ENCODE measurements around the gene MAPRE3.
"Not testable (repeated sequence)": the region's sequence is repeated elsewhere in the genome, so short reads cannot be mapped to it uniquely, and the experiment has no call there.

The MAPRE3 gene

DNA sequence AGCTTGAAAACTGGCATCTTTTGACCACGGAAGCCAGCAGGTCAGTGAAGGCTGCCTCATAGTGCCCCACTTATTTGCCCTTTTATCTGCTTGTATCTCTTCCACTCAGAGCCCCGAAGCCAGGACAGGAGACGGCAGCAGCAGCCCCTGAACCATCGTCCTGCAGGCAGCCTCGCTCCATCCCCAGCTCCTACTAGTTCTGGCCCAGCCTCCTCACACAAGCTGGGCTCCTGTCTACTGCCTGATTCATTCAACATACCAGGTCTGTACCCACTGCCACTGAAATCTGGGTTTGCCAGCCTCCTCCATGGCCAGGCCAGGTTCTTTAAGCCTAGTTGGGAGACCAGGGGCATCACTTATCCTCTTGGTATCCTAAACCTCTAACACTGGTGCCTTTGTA is 96.9 kb downstream of the MAPRE3 start:
- FAIRE-seq: no peak
- no peak for DNase-seq (ENCODE audit: low spot score)

DNA sequence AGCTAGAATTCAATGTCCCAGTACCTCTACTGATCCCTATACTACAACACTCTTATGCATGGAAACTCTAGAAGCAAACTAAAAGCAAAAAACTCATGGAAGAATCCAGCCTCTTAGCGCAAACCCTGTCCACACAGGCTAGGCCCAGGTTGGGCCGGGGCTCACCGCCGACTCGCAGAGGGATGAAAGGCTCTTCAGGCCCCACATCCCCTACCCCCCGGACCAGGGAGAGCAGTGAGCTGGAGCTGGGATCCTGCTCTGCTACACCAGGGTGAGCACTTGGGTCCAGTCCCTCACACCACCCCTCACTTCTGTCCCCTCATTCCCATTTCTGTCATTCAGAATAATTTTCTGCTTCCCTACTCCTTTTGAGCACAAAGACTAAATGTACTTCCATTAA is 99.0 kb downstream of the MAPRE3 start:
- DNase-seq (ENCODE audit: low spot score) (no peak), FAIRE-seq (no peak)

- no peak for FAIRE-seq
- no peak for DNase-seq (ENCODE audit: low spot score)
Measured at GRCh38 chr2:27069961-27070618, 99.7 kb downstream of the MAPRE3 start.

DNA sequence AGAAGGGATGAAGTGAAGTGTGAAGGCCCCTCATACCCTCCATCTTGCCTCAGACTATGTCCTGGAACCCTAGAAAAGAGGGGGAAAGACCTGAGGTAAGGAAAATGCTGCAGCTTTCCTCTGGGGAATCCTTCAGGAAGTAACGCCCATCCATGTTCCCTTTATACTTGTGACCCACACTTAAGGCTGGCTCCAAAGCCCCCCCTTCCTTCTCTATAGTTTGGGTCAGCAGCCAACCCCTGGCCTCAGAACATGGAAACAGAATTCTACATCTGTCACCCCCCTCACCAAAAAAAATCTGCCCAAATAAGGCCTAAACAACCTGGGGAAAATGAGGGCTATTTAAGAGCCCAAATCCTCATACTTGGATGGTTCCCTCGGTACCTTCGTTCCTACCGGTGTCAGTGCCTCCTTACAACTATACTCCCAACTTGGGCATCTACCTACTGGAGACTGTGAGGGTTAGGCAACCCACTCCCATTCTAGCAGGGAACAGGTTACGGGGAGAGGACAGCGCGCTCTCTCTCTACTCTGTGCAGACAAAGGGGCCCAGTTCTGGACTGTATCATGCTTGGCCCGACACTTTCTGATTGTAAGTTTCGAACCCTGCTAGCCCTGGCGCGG is 100.3 kb downstream of the MAPRE3 start:
- DNase-seq (ENCODE audit: low spot score) (no peak), FAIRE-seq (no peak)

DNA sequence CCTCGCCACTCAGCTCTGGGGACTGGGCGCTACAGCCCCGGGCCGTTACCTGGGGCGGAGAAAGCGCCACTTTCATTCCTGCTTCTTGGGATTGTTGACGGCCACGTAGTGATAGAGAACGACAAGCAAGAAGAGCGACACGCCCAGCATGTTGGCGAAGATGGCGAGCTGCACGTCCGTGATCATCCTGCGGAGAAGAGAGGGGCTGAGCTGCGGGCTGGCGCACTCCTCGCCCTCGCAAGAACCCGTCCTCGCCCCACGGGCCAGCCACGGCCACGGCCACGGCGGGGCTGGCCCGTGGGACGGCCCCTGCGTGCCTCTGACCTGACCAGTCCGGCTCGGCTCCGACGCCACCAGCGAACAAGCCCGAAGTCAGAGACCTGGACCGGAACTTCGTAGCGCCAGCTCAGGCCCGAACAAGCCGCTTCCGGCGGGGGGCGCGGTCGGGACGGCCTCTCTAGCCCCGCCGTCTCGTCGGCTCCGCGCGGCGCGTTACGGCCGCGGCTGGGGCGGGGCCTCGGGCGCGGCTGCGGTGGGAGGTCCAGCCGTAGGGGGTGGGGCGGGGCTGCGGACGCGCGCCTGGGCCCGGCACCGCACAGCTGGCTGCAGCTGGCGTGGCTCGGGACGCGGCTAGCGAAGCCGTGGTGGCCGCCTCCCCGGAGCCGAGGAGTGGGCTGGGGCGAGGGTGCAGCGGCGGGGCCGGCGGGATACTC is 101.0 kb downstream of the MAPRE3 start, which contains the start of gene OST4:
Gene OST4 (minus strand): TSS at position 378 of the 713 bp plus-strand sequence.
- DNase-seq (ENCODE audit: low spot score) (peak; percentile 99), FAIRE-seq (peak; percentile 86)

DNA sequence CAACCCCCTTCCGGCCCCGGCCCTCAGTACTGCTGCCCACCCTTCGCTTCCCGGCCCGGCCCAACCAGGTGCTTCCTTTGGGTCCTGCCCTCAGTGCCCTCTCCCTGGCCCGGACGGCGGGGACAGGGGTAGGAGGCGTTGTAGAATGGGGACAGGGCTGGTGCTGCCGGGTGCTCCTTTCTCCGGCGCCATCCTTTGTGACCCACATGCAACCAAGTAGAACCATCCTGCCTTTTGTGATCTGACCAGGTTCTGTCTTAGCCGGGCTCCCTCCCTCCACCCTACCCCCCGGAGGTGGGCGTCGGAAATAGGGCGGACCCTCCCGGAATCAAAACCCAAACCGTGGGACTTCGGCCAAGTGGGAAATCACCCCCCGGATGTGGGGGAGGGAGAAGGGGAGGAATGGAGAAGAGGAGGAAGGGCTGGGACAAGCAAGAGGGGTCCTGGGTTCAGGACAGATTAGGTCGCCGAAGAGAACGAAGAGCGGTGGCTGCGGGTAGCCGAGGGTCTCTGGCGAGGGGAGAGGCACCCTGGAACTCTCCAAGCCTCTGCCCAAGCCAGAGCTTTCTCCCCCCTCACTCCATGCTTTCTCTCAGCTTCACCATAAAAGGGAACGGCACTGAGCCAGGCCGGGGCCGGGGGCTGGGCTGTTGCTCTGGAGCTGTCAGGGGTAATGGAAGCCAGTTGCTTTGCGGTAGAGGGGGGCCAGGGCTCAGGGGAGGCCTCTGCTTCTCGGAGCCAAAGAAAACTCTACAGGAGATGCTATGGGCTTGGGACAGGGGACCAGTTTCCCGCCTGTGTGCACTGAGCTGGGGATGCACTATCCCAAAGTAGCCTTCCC is 101.8 kb downstream of the MAPRE3 start:
- FAIRE-seq (no peak), DNase-seq (ENCODE audit: low spot score) (peak; percentile 39)

- FAIRE-seq: no peak
- no peak for DNase-seq (ENCODE audit: low spot score)
Measured at GRCh38 chr2:27072920-27073319, 102.5 kb downstream of the MAPRE3 start.

DNA sequence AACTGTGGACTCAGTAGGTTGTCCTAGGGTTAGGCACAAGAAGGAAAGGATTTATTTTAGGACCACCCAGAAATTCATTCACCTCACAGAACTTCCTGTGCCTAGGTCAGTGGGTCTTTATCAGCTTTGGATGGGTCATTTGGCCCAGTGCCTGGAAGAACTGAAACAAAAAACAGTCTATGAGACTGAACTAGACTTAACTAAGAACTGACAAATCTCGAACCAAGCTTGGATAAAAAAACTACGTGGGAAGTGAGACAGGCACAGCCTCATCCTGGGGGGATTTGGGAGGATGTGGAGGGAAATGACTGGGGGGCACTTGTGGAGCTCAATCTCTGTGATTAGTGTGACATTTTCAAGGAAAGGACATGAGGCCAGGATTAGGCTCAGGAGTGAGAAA is 103.3 kb downstream of the MAPRE3 start:
- FAIRE-seq (no peak), DNase-seq (ENCODE audit: low spot score) (no peak)

DNA sequence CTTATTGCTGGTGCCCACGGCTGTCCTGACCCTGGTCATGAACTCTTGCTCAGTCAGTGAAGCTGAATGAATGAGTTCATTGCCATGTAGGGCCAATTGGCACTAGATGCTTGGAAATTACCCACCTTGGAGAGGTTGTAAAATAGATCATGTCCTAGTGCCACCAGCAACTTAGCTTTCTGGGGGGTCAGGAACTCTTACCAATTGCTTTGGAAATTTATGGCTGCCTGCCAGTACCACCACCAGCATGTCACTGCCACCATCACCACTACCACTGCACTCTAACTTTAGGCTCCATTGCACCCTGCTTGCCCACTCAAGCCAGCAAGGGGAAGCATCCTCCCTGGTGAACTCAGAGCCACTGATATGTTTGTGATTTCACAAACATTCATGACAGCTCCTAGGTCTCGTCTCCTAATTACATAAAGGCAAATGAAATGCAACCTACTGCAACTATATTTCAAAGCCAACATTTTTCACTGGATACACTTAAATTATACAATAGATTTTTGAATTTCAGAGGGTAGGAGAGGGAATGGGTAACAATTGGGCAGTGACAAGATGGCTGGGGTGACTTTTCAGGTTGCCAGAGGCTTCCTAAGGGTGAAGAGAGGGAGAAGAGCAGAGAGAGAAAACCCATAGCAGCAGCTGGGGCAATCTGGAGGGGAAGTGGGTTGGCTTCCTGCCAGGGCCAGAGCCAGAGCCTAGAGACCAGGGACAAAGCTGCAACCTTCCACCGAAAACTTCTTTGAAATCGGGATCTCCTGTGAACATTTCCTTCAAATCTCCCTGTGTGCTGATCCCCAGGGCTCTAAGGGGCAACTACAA is 104.5 kb downstream of the MAPRE3 start:
- FAIRE-seq (no peak), DNase-seq (ENCODE audit: low spot score) (no peak)

DNA sequence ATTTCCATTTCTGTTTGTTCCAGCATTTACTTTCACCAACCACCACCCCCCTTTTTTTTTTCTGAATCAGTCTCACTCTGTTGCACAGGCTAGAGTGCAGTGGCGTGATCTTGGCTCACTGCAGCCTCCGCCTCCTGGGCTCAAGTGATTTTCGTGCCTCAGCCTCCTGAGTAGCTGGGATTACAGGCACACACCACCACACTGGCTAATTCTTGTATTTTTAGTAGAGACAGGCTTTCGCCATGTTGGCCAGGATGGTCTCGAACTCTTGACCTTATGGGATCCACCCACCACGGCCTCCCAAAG is 105.1 kb downstream of the MAPRE3 start:
- DNase-seq (ENCODE audit: low spot score): not testable (repeated sequence)

GRCh38 chr2:27076323-27076722 is 105.9 kb downstream of the MAPRE3 start:
- FAIRE-seq (no peak), DNase-seq (ENCODE audit: low spot score) (no peak)

More for the DNA sequence above, 105.1 kb downstream of the MAPRE3 start:
- not testable (repeated sequence) for FAIRE-seq
